HG02642 (cell line): ENCODE measurements around the gene SLC6A1.

Source experiments
- ATAC-seq: cut with Tn5 transposase; IDR thresholded peaks from one replicate; pipeline ENCODE4 v1.9.1; 2021; ENCODE audit warnings: mild to moderate bottlenecking; ENCODE audit not compliant: unreplicated experiment, poor library complexity

Gene SLC6A1

DNA sequence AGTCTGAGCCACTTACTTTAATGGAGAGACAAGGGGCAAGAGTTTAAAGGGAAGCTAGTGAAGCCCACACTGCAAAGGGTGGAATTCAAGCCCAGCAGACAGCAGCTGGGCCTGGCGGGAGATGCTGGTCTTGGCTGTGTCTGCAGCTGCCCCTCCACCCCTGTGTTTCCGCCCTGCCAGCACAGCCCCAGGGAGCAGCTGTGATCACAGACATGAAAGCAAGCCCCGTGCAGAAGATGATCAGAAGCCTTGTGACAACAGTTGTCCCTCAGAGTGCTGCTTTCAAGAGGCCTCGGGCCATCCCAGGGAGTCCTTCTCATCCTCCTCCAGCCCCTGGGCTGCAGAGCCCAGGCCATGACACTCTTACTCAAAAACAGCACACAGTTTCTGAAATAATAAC, 24.1 kb upstream of the SLC6A1 start:
- ATAC-seq, result no peak

DNA sequence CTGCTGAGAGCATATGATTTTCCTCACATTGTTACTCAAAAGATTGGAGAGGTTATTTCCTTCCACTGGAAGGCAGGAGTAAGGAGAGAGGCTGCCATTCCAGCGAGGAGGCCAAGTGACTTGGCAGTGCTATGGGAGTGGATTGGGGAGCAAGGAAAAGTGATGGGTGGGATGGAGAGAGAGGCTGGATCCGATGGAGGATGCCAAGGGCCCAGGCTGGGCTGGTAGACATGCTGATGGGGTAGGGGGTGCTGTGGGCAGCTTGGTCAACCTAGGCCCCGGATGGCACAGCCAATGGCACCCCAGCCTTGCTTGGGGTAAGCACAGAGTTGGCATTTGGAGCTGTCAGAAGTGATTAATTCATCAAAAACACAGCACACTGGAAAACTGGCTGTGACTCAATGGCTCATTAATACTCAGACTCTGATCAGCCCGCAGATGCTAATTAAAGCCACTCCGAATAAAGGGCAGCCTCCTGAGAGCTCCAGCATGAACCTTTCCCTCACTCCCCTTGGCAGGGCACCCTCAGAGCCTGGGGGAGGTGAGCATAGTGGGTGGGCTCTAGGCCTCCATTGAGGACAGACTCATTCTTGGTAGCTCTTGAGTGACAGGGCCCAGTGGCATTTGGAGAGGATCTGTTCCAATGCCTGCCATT, 22.1 kb upstream of the SLC6A1 start:
- ATAC-seq, result no peak

- ATAC-seq, result no peak
Measured at GRCh38 chr3:10972072-10972782, 20.3 kb upstream of the SLC6A1 start.

DNA sequence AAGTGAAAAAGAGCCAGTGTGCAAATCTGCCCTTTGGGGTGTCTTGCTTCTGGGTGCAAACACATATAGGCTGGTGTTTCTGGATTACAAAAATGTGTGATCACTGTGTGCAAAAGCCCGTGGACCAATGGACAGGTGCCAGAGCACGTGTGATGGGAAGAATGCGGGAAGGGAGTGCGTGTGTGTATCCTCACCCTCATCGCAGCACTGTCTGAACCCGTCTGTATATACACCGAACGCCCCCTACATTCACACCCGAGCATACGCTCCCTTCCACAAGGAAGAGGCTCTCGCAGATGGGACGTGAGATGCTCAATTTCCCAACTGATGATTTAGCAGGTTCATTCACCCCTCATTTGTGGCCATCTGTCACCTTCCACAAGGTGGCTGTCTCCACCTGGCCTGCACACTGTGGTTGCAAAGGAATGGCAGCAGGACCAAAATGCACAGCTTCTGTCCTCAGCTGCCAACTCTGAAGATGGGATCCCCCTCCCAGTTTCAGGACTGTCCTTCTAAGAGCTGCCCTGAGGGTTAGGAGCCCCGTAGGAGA, 19.4 kb upstream of the SLC6A1 start:
- ATAC-seq, result no peak

DNA sequence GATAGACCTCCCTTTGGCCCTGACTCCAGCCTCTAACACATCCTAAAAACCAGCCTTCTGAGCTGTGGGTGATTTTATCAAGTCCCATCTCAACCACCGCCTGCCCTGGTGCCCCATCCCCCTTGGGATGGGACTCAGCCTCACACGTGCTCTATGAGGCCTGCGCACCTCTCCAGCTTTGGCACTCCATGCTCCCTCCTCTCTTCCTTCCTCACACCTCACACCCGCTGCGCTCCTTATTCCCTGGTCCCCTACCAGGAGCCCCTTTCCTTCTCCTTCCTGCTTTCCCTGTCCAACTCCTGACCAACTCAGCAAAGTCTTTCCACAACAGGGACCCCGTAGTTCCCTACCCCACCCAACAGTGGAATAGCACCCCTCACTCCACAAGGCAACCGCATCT, 18.4 kb upstream of the SLC6A1 start:
- no peak for ATAC-seq

DNA sequence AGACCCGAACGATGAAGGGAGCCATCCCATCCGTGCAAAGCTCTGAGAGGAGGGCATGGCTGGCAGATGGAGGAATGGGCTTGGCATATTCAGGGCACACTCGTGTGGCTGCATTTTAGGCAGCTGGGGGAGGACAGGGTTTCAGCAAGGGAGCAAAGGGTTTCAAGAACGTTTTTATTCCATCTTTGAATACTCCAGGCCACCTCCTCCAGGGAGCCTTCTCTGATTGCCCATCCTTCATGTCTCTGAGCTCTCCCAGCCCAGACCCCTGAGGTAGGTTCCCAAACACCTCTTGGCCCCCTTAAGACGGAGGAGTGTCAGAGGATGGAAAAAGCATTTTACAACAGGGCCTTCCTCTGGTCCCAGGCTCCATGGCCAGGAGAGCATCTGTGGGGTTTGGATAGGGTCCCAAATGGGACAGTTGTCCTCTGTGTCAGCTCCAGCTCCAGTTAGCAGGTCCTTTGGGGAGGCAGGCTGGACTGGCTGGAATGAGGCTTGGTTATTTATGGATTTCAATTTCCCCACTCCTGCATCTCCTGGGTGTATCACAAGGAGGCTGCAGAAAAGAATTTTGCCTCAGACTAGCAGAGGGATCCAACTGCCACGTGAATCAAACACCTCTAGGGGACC, 17.7 kb upstream of the SLC6A1 start:
- ATAC-seq, result no peak

DNA sequence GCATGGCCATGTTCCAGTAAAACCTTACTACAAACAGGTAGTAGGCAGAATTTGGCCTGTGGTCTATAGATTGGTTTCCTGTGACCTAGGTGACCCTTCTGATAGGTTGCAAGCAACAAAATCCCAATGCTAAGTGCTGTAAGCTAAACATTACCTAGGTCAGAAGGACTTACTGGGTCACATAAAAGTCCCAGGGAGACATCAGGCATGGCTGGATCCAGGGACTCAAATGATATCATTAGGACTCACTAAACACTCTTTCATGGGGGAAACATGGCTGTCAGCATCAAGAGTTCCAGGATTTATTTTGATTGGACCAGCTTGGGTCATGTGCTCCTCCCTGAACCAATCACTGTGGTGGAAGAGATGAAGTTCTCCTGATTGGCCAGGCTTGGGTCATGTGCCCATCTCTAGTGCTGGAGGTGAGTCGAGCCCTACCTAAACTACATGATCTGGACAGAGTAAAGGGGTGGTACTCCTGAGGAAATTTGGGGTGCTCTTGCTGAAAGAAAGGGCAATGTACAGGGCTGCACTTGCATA, 16.8 kb upstream of the SLC6A1 start:
- ATAC-seq, result no peak

DNA sequence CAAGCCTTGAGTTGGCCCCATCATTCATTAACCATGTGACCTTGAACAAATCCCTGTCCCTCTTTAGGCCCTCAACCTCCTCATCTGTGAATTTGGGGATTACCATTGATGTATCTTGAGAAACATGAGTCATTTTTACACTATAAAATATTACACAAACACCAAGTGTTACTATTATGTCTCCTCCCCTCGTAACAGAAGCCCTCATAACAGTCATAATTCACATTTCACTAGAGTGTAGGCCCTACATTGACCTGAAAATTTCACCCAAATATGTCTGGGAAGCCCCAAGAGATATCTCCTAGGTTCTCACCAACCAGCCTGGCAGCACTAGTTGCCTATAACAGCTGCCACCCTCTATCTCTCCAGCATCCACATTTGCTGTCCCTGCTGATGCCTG, 15.8 kb upstream of the SLC6A1 start:
- ATAC-seq, result no peak

- ATAC-seq, result no peak
Measured at GRCh38 chr3:10977892-10978510, 14.5 kb upstream of the SLC6A1 start.

GRCh38 chr3:10978956-10979355, 13.6 kb upstream of the SLC6A1 start:
- no peak for ATAC-seq

DNA sequence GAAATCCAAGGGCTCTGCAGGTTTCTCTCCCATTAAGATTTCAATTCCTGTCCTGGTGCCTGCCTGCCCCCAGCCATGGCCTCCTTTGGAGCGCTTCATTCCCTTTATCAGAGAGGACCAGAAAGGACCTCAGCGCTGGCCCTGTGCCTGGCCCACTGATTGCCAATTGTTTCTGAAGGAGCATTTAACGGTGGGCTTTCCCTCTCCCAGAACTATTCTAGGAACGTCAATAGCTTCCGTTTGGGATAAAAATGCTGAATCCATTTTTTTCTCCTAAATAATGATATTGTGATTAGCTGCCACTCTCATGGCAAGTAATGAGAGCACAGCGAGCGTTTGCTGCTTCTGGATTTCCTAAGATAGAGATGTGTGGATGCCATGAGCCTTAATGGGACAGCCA, 12.2 kb upstream of the SLC6A1 start:
- no peak for ATAC-seq

DNA sequence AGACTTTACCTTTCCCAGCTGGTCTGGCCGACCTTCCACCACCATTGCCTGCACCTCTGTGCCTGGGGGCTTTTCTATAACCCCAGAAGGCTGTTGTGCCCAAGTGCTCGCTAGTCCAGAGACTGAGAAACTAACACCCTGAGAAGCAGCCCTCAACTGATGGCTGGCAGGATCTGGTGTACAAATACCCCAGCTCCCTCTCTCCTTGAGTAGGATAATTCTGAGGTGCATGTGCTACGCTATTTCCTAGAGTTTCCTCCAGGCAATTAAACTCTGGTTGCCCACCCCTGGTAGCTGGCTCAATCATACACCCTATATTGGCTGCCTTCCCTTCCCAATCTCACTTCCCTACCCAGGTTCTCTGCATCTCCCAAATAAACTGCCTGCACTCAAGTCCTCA, 11.5 kb upstream of the SLC6A1 start:
- no peak for ATAC-seq

GRCh38 chr3:10981961-10982360, 10.6 kb upstream of the SLC6A1 start:
- no peak for ATAC-seq

GRCh38 chr3:10982782-10983181, 9.8 kb upstream of the SLC6A1 start:
- no peak for ATAC-seq

DNA sequence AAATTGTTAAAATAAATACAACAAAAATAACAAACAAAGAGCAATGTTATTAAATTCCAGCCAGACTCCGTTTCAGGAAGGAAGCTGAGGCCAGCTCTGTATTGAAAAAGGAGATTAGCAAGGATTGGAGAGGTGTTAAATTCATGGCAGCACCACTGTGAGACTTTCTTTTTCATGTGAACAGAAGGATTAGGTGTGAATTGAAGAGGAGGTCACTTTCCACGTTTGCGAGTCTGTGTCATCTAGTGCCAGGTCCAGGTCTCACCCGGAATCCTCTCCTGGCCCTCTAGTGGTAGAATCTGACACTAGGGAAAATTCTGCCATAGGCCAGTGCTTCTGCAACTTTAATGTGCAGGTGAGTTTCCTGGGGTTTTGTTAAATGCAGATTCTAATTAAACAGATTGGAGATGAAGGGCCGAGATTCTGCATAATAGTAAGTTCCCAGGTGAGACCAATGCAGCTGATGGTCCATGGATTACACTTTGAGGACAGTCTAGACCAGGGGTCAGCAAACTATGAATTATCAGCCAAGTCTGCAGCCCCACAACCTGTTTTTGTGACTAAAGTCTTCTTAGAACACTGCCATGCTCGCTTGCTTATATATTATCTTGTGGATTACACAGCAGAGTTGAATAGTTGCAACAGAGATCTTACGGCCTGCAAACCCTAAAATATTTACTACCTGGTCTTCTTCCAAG, 9.2 kb upstream of the SLC6A1 start:
- ATAC-seq, result no peak

GRCh38 chr3:10984371-10984896, 8.1 kb upstream of the SLC6A1 start:
- ATAC-seq, result no peak

GRCh38 chr3:10985181-10985580, 7.4 kb upstream of the SLC6A1 start:
- no peak for ATAC-seq

GRCh38 chr3:10986592-10986991, 6.0 kb upstream of the SLC6A1 start:
- no peak for ATAC-seq

- no peak for ATAC-seq
Measured at GRCh38 chr3:10988001-10988665, 4.4 kb upstream of the SLC6A1 start.
